GM19328 (cell line): ENCODE data around the gene FRG1.
"Not testable (repeated sequence)": the region's sequence is repeated elsewhere in the genome, so short reads cannot be mapped to it uniquely, and the experiment has no call there.

ENCODE experiments used
- ATAC-seq: cut with Tn5 transposase; IDR thresholded peaks from one replicate; pipeline ENCODE4 v1.9.1; 2021; ENCODE audit warnings: mild to moderate bottlenecking, moderate library complexity; ENCODE audit not compliant: unreplicated experiment

Gene FRG1

GRCh38 chr4:189984661-189985060 lies 44.0 kb downstream of the FRG1 start:
- ATAC-seq, result not testable (repeated sequence)

- not testable (repeated sequence) for ATAC-seq
Measured at GRCh38 chr4:189985651-189986243, 45.1 kb downstream of the FRG1 start.

GRCh38 chr4:189988877-189989431 lies 48.3 kb downstream of the FRG1 start:
- ATAC-seq, result no peak

- not testable (repeated sequence) for ATAC-seq
Measured at GRCh38 chr4:189989941-189990340, 49.3 kb downstream of the FRG1 start.
